Subcutaneous abdominal adipose tissue (tissue), 5 donors: ENCODE results near the gene STAG1.

ENCODE experiments used
- H3K27ac ChIP-seq: one replicate; pipeline ENCODE4 v1.7.0; 2013; ENCODE audit warnings: low read depth, mild to moderate bottlenecking, inconsistent platforms, low read length, moderate library complexity
- H3K27me3 ChIP-seq, 5 donors: one replicate each; pipeline ENCODE4 v1.7.0; 2013; ENCODE audit warnings: low read length in 5 of 5, inconsistent platforms in 1 of 5; ENCODE audit not compliant: control insufficient read depth in 5 of 5, insufficient read depth in 4 of 5
- H3K36me3 ChIP-seq, 5 donors: one replicate each; pipeline ENCODE4 v1.7.0; 2013; ENCODE audit warnings: low read length in 5 of 5; ENCODE audit not compliant: control insufficient read depth in 5 of 5, insufficient read depth in 5 of 5
- H3K4me1 ChIP-seq, 5 donors: one replicate each; pipeline ENCODE4 v1.7.0; 2013; ENCODE audit warnings: low read length in 5 of 5, mild to moderate bottlenecking in 3 of 5, moderate library complexity in 1 of 5; ENCODE audit not compliant: control insufficient read depth in 5 of 5, insufficient read depth in 5 of 5
- H3K4me3 ChIP-seq, 5 donors: one replicate each; pipeline ENCODE4 v1.7.0; 2013; ENCODE audit warnings: low read length in 5 of 5, low read depth in 1 of 5
- H3K9ac ChIP-seq, 5 donors: one replicate each; pipeline ENCODE4 v1.7.0; 2013; ENCODE audit warnings: low read length in 5 of 5, mild to moderate bottlenecking in 4 of 5, moderate library complexity in 3 of 5
- H3K9me3 ChIP-seq, 5 donors: one replicate each; pipeline ENCODE4 v1.7.0; 2013; ENCODE audit warnings: low read length in 5 of 5; ENCODE audit not compliant: control insufficient read depth in 5 of 5
- donor health status: healthy.
- donor health status: healthy.
- donor health status: healthy.
- donor health status: healthy.
- donor health status: healthy.

The STAG1 gene

DNA sequence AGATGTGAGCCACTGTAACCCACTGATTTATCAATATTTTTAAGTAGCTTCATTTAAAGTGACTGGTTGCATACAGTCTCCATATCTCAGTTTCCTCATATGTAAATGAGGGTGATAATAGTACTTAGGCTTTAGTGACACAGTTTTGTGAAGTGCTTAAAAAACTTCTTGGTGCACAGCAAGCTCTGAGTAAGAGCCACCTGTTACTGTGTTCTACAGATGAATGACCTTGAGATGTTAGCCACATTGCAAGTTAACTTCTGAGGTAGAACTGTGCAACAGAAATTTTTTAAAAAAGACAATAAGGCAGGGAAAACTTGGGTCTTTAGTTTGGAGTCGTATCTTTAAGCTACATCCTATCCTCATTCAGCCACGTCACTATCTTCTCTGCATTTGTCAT lies 458.9 kb downstream of the STAG1 start:
- H3K4me1 ChIP-seq: no peaks in the 10 kb centered on the region
- peaks cover 21 to 47% (median 33%) of the 10 kb centered on the region in 5 donors for H3K36me3 ChIP-seq
- no peak overlapping the region for H3K4me3 ChIP-seq
- H3K27me3 ChIP-seq: no peaks in the 10 kb centered on the region
- H3K9me3 ChIP-seq: no peaks in the 10 kb centered on the region
- no peak overlapping the region for H3K9ac ChIP-seq
- no peak overlapping the region for H3K27ac ChIP-seq

DNA sequence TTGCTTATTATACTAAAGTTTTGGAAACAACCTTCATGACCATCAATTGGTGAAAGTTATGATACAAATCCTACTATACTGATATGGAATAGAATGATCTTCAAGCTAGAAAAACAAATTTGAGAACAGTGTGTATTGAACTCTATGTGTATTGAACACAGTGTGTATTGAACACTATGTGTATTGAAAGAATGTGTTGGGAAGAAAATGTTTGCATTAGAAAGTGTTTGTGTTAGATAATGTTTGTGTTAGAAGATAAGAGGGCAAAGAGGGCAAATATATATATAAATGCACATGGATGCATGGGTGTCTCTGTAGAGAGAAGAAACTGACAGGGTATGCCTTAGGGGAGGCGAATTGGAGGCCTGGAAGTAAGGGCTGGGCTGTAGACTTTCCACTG lies 459.7 kb downstream of the STAG1 start:
- H3K4me1 ChIP-seq: no peaks in the 10 kb centered on the region
- H3K27ac ChIP-seq: no peak overlapping the region
- no peak overlapping the region for H3K4me3 ChIP-seq
- peaks cover 21 to 39% (median 26%) of the 10 kb centered on the region in 5 donors for H3K36me3 ChIP-seq
- H3K9ac ChIP-seq: no peak overlapping the region
- no peaks in the 10 kb centered on the region for H3K27me3 ChIP-seq
- H3K9me3 ChIP-seq: no peaks in the 10 kb centered on the region

DNA sequence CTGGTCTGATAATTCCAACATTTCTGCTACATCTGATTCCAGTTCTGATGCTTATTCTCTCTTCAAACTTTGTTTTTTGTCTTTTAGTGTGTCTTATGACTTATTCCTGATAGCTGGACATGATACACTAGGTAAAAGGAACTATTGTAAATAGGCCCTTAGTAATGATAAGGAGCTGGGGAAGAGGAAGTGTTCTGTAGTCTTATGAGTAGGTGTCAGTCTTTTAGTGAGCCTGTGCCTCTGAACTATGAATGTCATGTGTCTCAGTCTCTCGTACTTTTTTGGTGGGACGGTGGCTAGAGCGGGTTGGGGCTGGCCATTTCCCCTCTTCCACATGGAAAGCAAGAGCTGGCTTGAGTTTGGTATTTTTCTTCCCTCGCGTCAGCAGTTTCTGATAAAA lies 460.9 kb downstream of the STAG1 start:
- no peaks in the 10 kb centered on the region for H3K27me3 ChIP-seq
- no peaks in the 10 kb centered on the region for H3K4me1 ChIP-seq
- H3K9me3 ChIP-seq: no peaks in the 10 kb centered on the region
- no peak overlapping the region for H3K9ac ChIP-seq
- no peak overlapping the region for H3K4me3 ChIP-seq
- no peak overlapping the region for H3K27ac ChIP-seq
- H3K36me3 ChIP-seq: peaks cover 22 to 34% (median 26%) of the 10 kb centered on the region in 5 donors
